NCI-H2029 (cell line): ENCODE data around the gene CLEC3B.
A peak's percentile ranks its signal among the peaks of the same experiment; 100 is the strongest.
"Not testable (repeated sequence)": the region's sequence is repeated elsewhere in the genome, so short reads cannot be mapped to it uniquely, and the experiment has no call there.

Source experiments
- DNase-seq: peaks from one replicate; lab custom pipeline; 2025; lab: John Stamatoyannopoulos, UW

The CLEC3B gene

GRCh38 chr3:45066109-45066801 is 40.2 kb downstream of the CLEC3B start:
- no peak for DNase-seq

- DNase-seq, result no peak
Measured at GRCh38 chr3:45067486-45067885, 41.4 kb downstream of the CLEC3B start.

DNA sequence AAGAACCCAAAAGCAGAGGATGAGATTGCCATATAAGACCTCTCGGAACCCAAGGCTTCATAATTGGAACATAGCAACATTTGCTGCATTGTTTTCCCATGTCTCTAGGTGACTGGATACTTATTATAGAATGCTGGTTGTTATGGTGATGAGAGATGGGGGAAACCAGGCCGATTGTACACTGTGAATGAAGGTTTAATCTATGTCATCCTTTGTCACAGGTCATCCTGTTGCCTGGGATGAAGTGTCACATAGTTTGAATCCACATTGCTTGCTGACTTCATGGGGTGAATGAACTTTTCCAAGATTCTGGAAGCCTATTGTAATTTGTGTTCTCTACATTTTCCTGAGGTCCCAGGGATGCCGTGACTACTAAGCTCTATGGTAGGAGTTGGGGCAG is 41.8 kb downstream of the CLEC3B start:
- DNase-seq, result peak; percentile 31

GRCh38 chr3:45071075-45071474 is 45.0 kb downstream of the CLEC3B start:
- DNase-seq, result no peak

DNA sequence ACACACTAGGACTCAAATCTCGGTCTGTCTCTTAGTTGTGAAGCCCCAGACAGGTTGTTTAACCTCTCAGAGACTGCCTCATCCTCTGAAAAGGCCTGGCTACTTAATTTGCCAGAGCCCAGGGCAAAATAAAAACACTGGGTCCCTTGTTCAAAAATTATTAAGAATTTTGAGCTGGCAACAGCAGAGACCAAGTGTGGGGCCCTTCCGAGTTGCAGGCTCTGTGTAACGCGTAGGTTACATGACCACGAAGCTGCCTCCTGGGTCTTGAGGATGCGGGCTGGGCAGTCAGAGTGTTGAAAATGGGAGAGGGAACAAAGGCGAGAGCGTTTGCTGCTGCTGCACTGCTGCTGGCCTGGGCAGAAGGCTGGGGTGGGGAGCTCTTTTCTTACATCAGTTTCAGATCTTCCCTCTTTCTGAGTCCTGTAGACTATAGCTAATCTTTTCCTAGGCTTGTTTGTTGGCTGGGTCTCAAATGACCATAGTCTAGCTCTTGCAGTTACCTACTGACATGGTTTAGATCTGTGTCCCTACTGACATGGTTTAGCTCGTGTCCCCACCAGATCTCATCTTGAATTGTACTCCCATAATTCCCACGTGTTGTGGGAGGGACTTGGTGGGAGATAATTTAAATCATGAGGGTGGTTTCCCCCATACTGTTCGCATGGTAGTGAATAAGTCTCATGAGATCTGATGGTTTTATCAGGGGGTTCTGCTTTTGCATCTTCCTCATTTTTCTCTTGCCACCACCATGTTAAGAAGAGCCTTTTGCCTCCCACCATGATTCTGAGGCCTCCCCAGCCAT is 49.9 kb downstream of the CLEC3B start:
- no peak for DNase-seq

DNA sequence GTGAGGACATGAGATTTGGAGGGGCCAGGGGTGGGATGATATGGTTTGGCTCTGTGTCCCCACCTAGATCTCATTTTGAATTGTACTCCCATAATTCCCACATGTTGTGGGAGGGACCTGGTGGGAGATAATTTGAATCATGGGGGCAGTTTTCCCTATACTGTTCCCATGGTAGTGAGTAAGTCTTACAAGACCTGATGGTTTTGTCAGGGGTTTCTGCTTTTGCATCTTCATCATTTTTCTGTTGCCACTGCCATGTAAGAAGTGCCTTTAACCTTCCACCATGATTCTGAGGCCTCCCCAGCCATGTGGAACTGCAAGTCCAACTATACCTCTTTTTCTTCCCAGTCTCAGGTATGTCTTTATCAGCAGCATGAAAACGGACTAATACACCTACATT is 52.2 kb downstream of the CLEC3B start:
- DNase-seq, result not testable (repeated sequence)

DNA sequence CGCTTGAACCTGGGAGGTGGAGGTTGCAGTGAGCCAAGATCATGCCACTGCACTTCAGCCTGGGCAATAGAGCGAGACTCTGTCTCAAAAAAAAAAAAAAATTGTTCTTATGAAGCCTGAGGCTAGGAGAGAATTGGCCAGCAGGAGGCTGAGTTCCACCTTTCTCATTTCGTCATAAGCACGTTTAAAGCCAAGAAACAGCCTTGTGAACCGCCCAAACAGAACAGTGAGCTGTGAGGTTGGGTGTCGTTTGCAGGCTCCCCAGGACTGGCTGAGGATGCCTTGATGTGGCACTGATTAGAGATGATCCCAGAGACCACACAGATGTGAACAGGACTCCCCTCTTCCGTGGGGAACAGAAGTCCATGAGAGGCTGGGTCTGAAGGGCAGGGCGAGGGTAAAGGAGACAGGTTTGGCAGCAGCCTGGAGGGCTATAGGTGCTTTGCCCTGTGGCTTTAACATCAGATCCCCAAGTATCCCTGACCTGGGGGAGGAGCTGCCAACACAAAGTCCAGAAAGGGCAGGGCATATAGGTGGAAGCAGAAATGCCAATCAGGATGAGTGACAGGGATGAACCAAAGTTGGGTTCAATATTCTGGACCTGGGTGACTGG is 52.9 kb downstream of the CLEC3B start:
- no peak for DNase-seq

DNA sequence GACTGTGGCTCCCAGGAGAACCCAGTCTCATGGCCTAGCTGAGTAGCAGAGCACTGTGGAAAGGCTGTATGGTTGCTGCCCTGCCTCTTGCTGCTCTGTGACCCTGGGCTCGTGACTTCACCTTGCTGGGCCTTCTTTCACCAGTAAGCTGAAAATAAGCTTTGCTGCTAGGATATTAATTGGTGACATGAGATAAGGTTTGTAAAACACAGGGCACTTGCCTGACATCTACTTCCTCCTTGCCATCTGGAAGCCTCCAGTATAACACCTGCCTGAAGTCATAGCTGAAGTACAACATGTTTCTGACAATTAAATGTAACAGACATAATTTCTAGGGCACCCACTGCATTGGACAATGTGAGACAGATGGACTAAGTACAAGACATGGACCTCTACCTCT is 53.6 kb downstream of the CLEC3B start:
- no peak for DNase-seq

GRCh38 chr3:45080824-45081223 is 54.7 kb downstream of the CLEC3B start:
- no peak for DNase-seq

- no peak for DNase-seq
Measured at GRCh38 chr3:45081506-45082141, 55.5 kb downstream of the CLEC3B start.

DNA sequence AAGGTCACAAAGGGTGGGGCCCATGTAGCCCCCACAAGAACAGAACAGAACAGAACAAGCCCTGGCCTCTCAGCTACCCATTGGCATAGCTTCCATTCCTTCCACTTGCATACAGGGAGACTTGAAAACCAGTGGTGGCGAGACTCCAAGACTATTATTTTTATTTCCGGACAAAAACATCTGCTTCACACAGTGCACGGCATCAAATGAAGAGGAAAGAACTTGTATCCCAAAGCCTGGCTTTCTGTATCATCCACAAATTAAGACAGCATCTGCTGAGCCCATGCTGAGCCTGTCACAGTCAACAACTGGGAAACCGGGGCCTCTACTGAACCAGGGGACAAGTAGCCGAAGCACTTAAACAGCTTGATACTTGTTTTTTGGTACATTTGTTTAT is 56.0 kb downstream of the CLEC3B start:
- no peak for DNase-seq

- no peak for DNase-seq
Measured at GRCh38 chr3:45083023-45083422, 56.9 kb downstream of the CLEC3B start.

DNA sequence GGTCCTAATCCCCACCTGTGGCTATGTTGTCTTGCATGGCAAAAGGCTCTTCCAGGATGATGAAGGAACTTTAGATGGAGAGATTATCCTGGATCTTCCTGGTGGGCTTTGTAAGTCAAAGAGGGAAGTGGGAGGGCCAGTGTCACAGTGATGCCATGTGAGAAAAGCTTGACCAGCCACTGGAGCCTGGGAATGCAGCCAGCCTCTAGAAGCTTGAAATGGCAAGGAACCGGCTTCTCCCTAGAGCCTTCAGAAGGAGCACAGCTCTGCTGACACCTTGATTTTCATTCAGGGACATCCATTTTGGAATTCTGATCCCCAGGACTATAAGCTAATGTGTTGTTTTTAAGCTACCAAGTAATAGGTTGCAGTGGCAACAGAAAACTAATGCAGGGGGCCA is 58.3 kb downstream of the CLEC3B start:
- no peak for DNase-seq

- no peak for DNase-seq
Measured at GRCh38 chr3:45084820-45085816, 59.0 kb downstream of the CLEC3B start.
